Activated naive CD8-positive, alpha-beta T cell (primary cell): ENCODE data around the gene SORL1-AS1.
"Not testable (repeated sequence)": the region's sequence is repeated elsewhere in the genome, so short reads cannot be mapped to it uniquely, and the experiment has no call there.

Experiments
- H3K27ac Mint-ChIP-seq: one replicate; pipeline ENCODE4 v1.8.0; 2021; ENCODE audit warnings: mixed read lengths
- H3K27me3 Mint-ChIP-seq: one replicate; pipeline ENCODE4 v1.8.0; 2021; ENCODE audit warnings: mixed read lengths
- H3K36me3 Mint-ChIP-seq: one replicate; pipeline ENCODE4 v1.8.0; 2021; ENCODE audit warnings: mixed read lengths
- H3K4me1 Mint-ChIP-seq: one replicate; pipeline ENCODE4 v1.8.0; 2021; ENCODE audit warnings: low read depth, mixed read lengths
- H3K4me3 Mint-ChIP-seq: one replicate; pipeline ENCODE4 v1.8.0; 2021; ENCODE audit warnings: mild to moderate bottlenecking, mixed read lengths
- H3K9me3 Mint-ChIP-seq: one replicate; pipeline ENCODE4 v1.8.0; 2021; ENCODE audit warnings: low read depth, mixed read lengths

Gene SORL1-AS1

GRCh38 chr11:121415856-121416255 lies 36.9 kb downstream of the SORL1-AS1 start:
- H3K36me3 Mint-ChIP-seq: no peaks in the 10 kb centered on the region
- no peak overlapping the region for H3K27ac Mint-ChIP-seq
- no peak overlapping the region for H3K4me3 Mint-ChIP-seq
- no peaks in the 10 kb centered on the region for H3K9me3 Mint-ChIP-seq
- H3K4me1 Mint-ChIP-seq: peaks cover 58% of the 10 kb centered on the region
- H3K27me3 Mint-ChIP-seq: no peaks in the 10 kb centered on the region

GRCh38 chr11:121414141-121414913 lies 38.4 kb downstream of the SORL1-AS1 start:
- H3K27ac Mint-ChIP-seq: no peak overlapping the region
- H3K4me1 Mint-ChIP-seq: peaks cover 48% of the 10 kb centered on the region
- H3K27me3 Mint-ChIP-seq: no peaks in the 10 kb centered on the region
- no peak overlapping the region for H3K4me3 Mint-ChIP-seq
- H3K36me3 Mint-ChIP-seq: no peaks in the 10 kb centered on the region
- H3K9me3 Mint-ChIP-seq: no peaks in the 10 kb centered on the region

- Mint-ChIP-seq H3K4me3 (no peak overlapping the region), H3K9me3 (no peaks in the 10 kb centered on the region), H3K27me3 (no peaks in the 10 kb centered on the region), H3K27ac (no peak overlapping the region), H3K36me3 (no peaks in the 10 kb centered on the region), H3K4me1 (peaks cover 34% of the 10 kb centered on the region)
These were observed 39.9 kb downstream of the SORL1-AS1 start for GRCh38 chr11:121412711-121413415.

GRCh38 chr11:121412000-121412587 lies 40.7 kb downstream of the SORL1-AS1 start:
- H3K36me3 Mint-ChIP-seq: no peaks in the 10 kb centered on the region
- no peak overlapping the region for H3K4me3 Mint-ChIP-seq
- peaks cover 28% of the 10 kb centered on the region for H3K4me1 Mint-ChIP-seq
- no peaks in the 10 kb centered on the region for H3K27me3 Mint-ChIP-seq
- no peaks in the 10 kb centered on the region for H3K9me3 Mint-ChIP-seq
- no peak overlapping the region for H3K27ac Mint-ChIP-seq

- not testable (repeated sequence) for H3K36me3 Mint-ChIP-seq, H3K9me3 Mint-ChIP-seq, H3K4me3 Mint-ChIP-seq, H3K27me3 Mint-ChIP-seq, H3K27ac Mint-ChIP-seq
- peaks cover 24% of the 10 kb centered on the region for H3K4me1 Mint-ChIP-seq
These were observed 41.4 kb downstream of the SORL1-AS1 start for GRCh38 chr11:121411330-121411729.

GRCh38 chr11:121410041-121410440 lies 42.7 kb downstream of the SORL1-AS1 start:
- not testable (repeated sequence) for H3K36me3 Mint-ChIP-seq, H3K27ac Mint-ChIP-seq, H3K4me3 Mint-ChIP-seq, H3K9me3 Mint-ChIP-seq, H3K27me3 Mint-ChIP-seq
- H3K4me1 Mint-ChIP-seq: peaks cover 18% of the 10 kb centered on the region

GRCh38 chr11:121408830-121409229 lies 43.9 kb downstream of the SORL1-AS1 start:
- no peak overlapping the region for H3K4me3 Mint-ChIP-seq
- no peak overlapping the region for H3K27ac Mint-ChIP-seq
- no peaks in the 10 kb centered on the region for H3K27me3 Mint-ChIP-seq
- H3K4me1 Mint-ChIP-seq: peaks cover 15% of the 10 kb centered on the region
- no peaks in the 10 kb centered on the region for H3K36me3 Mint-ChIP-seq
- no peaks in the 10 kb centered on the region for H3K9me3 Mint-ChIP-seq

GRCh38 chr11:121406291-121406690 lies 46.5 kb downstream of the SORL1-AS1 start:
- Mint-ChIP-seq H3K27me3 (no peaks in the 10 kb centered on the region), H3K4me1 (peaks cover 7% of the 10 kb centered on the region), H3K36me3 (peaks cover 3% of the 10 kb centered on the region), H3K4me3 (no peak overlapping the region), H3K27ac (no peak overlapping the region), H3K9me3 (peaks cover 5% of the 10 kb centered on the region)

GRCh38 chr11:121405646-121406045 lies 47.1 kb downstream of the SORL1-AS1 start:
- Mint-ChIP-seq H3K27me3 (no peaks in the 10 kb centered on the region), H3K9me3 (peaks cover 5% of the 10 kb centered on the region), H3K27ac (no peak overlapping the region), H3K36me3 (peaks cover 3% of the 10 kb centered on the region), H3K4me3 (no peak overlapping the region), H3K4me1 (peaks cover 2% of the 10 kb centered on the region)

- H3K27ac Mint-ChIP-seq: no peak overlapping the region
- peaks cover 15% of the 10 kb centered on the region for H3K4me1 Mint-ChIP-seq
- H3K4me3 Mint-ChIP-seq: no peak overlapping the region
- no peaks in the 10 kb centered on the region for H3K9me3 Mint-ChIP-seq
- no peaks in the 10 kb centered on the region for H3K27me3 Mint-ChIP-seq
- H3K36me3 Mint-ChIP-seq: no peaks in the 10 kb centered on the region
These were observed 58.0 kb downstream of the SORL1-AS1 start for GRCh38 chr11:121394785-121395184.

- Mint-ChIP-seq H3K27me3 (no peaks in the 10 kb centered on the region), H3K36me3 (no peaks in the 10 kb centered on the region), H3K4me1 (peaks cover 15% of the 10 kb centered on the region), H3K27ac (no peak overlapping the region), H3K4me3 (no peak overlapping the region), H3K9me3 (no peaks in the 10 kb centered on the region)
These were observed 58.9 kb downstream of the SORL1-AS1 start for GRCh38 chr11:121393855-121394254.

- H3K27ac Mint-ChIP-seq: no peak overlapping the region
- H3K9me3 Mint-ChIP-seq: no peaks in the 10 kb centered on the region
- peaks cover 15% of the 10 kb centered on the region for H3K4me1 Mint-ChIP-seq
- H3K4me3 Mint-ChIP-seq: no peak overlapping the region
- H3K27me3 Mint-ChIP-seq: no peaks in the 10 kb centered on the region
- H3K36me3 Mint-ChIP-seq: no peaks in the 10 kb centered on the region
These were observed 60.9 kb downstream of the SORL1-AS1 start for GRCh38 chr11:121391914-121392313.

GRCh38 chr11:121389651-121390050 lies 63.1 kb downstream of the SORL1-AS1 start:
- H3K36me3 Mint-ChIP-seq: no peaks in the 10 kb centered on the region
- H3K27ac Mint-ChIP-seq: no peak overlapping the region
- no peak overlapping the region for H3K4me3 Mint-ChIP-seq
- H3K9me3 Mint-ChIP-seq: no peaks in the 10 kb centered on the region
- no peaks in the 10 kb centered on the region for H3K27me3 Mint-ChIP-seq
- H3K4me1 Mint-ChIP-seq: peaks cover 13% of the 10 kb centered on the region
